GM21723 (cell line): Measurements from ENCODE around the gene ARHGAP26.

Experiments used
- ATAC-seq: cut with Tn5 transposase; IDR thresholded peaks from one replicate; pipeline ENCODE4 v1.9.1; 2021; ENCODE audit warnings: mild to moderate bottlenecking, moderate library complexity; ENCODE audit not compliant: unreplicated experiment

The ARHGAP26 gene

GRCh38 chr5:142871363-142872193 is 101.4 kb downstream of the ARHGAP26 start:
- ATAC-seq: no peak

- no peak for ATAC-seq
Measured at GRCh38 chr5:142872217-142872616, 102.0 kb downstream of the ARHGAP26 start.

DNA sequence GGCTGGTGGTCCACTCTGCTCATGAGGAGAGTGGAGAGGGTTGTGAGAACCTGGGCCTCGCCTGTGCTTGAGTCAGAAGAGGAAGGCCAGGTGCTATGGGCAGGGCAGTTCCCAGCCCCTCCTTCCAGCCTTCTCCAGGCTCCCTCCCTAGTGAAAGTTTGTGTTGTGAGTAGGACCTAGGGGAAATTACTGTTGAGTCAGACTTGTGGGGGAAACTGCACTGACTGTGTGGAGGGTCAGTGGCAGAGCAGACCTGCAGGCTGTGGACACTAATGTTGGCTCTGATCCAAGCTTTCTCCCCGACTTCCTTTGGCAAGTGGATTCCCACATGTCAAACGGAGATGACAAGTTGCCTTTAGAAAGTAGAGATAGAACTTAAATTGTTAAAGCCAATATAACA is 102.6 kb downstream of the ARHGAP26 start:
- no peak for ATAC-seq

DNA sequence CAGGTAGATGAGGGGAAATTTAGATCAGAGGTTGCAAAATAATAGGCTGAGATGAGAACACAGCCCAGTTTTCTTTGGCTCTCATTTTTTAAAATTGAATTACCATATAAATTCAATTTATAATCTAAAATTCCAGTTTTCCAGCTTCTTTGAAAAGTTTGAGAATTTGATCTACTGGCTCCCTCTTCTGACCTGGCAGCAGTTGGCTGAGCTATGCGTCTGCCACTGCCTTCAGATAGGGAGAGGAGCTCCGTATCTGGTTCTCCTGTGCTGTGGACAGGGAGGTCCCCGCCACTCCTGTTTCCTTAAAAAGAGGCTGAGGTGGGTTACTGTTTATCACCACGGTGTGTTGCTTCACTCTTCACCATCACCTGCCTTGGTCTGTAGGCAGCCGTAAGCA is 103.7 kb downstream of the ARHGAP26 start:
- ATAC-seq: no peak

DNA sequence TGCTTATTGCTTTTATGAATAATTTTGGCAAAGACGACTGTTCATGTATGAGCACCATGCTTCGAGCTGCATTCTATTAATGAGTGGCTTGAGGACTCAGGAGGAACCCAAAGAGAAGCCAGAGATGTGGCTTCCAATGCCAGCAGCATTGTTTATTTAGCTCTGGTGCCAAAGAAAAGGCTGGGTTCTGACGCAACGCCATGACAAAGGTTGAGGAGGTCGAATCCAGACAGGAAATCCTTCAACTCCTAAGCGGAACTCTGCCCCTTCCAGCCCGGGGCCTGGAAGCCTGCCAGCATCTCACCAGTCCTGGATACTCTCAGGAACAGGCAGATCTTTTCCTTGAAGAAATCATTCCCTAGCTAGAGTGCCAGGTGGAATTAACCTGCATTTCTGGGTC is 104.4 kb downstream of the ARHGAP26 start:
- no peak for ATAC-seq

DNA sequence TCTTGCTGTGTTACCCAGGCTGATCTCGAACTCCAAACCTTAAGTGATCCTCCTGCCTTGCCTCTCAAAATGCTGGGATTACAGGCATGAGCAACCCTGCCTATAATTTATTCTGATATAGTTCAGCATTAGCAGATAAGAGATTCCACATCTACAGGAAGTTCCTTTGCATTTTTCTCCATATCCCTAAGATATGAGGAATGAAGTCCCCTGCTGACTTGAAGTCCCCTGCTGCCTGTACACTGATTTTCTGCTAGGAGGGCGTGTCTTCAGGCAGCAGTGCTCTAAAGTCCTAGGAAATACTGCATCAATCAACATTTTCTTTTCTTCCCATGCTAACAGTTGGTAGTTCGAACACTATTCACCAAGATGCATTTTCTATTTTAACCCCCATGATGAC is 105.8 kb downstream of the ARHGAP26 start:
- no peak for ATAC-seq

DNA sequence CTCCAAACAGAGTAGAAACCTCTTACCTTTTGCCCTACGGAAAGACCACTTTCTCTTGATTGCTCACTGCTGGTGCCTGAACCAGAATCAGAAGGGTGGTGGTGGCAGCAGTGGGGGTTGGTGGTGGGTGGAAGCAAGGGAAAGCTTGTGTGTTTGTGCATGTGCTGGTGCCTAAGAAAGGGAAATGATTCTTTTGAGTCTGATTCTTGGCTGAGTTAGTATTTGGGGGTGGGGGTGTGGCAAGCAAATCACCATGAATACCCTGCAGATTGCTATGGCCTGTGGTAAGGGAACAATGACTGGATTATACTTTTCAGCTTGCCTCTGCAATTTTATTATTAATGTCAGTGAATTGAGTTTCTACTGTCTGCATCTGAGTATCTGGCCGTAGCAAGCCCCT is 106.6 kb downstream of the ARHGAP26 start:
- ATAC-seq: no peak

DNA sequence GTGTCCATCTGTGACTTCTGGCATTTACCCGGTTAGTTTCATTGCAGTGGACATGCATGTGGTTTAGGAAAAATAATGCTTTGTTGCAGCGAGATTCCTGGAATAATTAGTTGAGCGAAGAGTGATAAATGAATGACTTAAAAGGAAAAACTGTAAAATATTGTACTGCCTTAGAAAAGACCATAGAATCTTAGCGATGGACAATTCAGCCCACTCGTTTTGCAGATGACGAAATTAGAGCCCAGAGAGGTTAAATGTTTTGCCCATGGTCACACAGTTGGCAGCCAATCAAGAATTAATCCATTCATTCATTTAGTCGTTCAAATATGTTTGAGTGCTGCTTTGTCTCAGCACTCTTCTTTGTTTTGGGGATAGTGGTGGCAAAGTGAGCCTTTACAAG is 107.9 kb downstream of the ARHGAP26 start:
- ATAC-seq: no peak

- no peak for ATAC-seq
Measured at GRCh38 chr5:142878638-142879037, 108.5 kb downstream of the ARHGAP26 start.

- no peak for ATAC-seq
Measured at GRCh38 chr5:142881076-142881783, 111.1 kb downstream of the ARHGAP26 start.

GRCh38 chr5:142881784-142882126 is 111.6 kb downstream of the ARHGAP26 start:
- ATAC-seq: no peak

GRCh38 chr5:142883025-142883424 is 112.8 kb downstream of the ARHGAP26 start:
- ATAC-seq: no peak

GRCh38 chr5:142883438-142883837 is 113.3 kb downstream of the ARHGAP26 start:
- no peak for ATAC-seq

- no peak for ATAC-seq
Measured at GRCh38 chr5:142884029-142884428, 113.9 kb downstream of the ARHGAP26 start.

GRCh38 chr5:142886211-142886610 is 116.0 kb downstream of the ARHGAP26 start:
- no peak for ATAC-seq

DNA sequence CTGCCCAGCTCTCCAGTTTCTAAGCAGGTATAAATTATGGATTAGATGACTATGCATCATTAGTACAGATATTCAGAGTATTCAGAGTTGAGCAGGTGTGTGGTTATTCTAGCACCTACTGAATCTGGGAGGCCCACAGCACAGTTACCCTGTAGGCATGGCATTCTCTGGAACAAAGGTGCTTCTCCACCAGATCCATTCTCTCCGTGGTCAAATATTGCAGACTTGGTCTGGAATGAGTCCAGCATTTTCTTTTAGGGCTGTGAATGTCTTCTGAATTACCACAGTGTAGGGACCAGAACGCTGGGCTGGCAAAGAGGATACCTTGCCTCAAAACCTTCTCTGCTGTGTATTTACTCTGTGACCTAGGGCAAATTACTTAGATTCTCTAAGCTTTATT is 116.8 kb downstream of the ARHGAP26 start:
- no peak for ATAC-seq

- peak; percentile 52 for ATAC-seq
Measured at GRCh38 chr5:142888469-142889085, 118.4 kb downstream of the ARHGAP26 start.

DNA sequence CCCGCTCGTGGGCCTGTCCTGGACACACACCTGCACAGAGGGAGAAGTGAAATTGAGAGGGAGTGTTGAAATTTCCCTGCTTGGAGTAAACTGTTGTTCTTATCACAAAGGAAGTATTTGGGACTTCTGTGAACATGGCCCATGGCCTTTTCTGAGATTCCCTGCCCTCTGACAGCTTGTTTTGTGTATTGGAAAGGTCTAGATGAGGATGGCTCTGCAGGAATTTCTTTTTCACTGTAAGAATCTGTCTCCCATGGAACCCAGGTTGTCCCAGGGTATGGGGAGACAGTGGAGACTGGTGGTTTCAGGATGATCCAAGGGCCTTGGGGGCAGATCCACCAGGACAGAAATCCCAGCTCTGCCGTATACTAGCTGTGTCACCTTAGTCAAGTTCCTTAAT is 121.8 kb downstream of the ARHGAP26 start:
- ATAC-seq: no peak

- no peak for ATAC-seq
Measured at GRCh38 chr5:142894315-142894714, 124.1 kb downstream of the ARHGAP26 start.

DNA sequence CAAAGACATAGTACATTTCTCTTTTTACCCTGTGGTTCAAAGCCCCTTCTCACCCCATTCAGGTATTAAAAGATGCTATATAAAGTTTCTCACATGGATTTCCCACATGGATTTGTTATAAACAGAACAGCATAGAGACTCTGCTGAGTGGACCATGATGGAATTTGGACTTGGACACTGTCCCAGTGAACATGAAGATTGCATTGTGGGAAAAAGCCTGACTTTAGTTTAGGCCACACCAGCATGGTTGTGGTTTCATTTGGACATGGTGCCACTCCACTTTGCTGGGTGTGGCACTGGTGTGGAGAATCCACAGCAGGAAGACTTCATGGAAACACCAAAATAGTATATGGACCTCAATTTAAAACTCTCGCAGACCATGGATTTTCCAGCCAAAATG is 124.6 kb downstream of the ARHGAP26 start:
- ATAC-seq: no peak

- no peak for ATAC-seq
Measured at GRCh38 chr5:142896325-142897007, 126.3 kb downstream of the ARHGAP26 start.
